PC-3 (cell line): ENCODE measurements around the gene LIMS2.

Source experiments
- CTCF ChIP-seq: fragments of 300-600 bp; sonication (generic); conservative IDR thresholded peaks from 2 replicates; pipeline ENCODE4 v1.5.1; 2017; ENCODE audit warnings: antibody characterized with exemption, low read depth, mild to moderate bottlenecking, low read length
- EZH2 ChIP-seq: fragments of 300-600 bp; sonication (generic); IDR thresholded peaks from one replicate; pipeline ENCODE4 v1.6.1; 2017; ENCODE audit warnings: antibody characterized with exemption, mild to moderate bottlenecking, low read length; ENCODE audit not compliant: unreplicated experiment

- TF ChIP-seq CTCF: no peak
- TF ChIP-seq EZH2: no peak
Observed at GRCh38 chr2:127618551-127619202, 56.7 kb downstream of the LIMS2 start.
